Measurements from ENCODE around the gene SERINC1.

DNA sequence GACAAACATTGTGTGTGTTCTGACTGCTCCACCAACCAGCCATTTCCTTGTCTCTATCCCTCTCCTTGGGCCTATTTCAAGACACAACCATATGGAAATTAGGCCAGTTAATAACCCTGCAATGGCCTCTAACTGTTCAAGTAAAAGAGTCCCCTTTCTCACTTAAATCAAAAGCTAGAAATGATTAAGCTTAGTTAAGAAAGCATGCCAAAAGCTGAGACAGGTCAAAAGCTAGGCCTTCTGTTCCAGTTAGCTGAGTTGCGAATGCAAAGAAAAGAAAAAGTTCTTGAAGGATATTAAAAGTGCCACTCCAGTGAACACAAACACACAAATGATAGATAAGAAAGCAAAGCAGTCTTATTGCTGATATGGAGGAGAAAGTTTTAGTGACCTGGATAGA lies 22.5 kb downstream of the SERINC1 start:
- TF ChIP-seq POLR2A (IDR thresholded peaks at IDR 0.05; ENCODE audit: low read depth, low read length) (no peak), POLR2AphosphoS5 (IDR thresholded peaks at IDR 0.05; ENCODE audit: low read depth, low read length) (no peak)
